ENCODE results near the gene TRAPPC2B.
A peak's percentile ranks its signal among the peaks of the same experiment; 100 is the strongest.
"Not testable (repeated sequence)": the region's sequence is repeated elsewhere in the genome, so short reads cannot be mapped to it uniquely, and the experiment has no call there.

The TRAPPC2B gene

DNA sequence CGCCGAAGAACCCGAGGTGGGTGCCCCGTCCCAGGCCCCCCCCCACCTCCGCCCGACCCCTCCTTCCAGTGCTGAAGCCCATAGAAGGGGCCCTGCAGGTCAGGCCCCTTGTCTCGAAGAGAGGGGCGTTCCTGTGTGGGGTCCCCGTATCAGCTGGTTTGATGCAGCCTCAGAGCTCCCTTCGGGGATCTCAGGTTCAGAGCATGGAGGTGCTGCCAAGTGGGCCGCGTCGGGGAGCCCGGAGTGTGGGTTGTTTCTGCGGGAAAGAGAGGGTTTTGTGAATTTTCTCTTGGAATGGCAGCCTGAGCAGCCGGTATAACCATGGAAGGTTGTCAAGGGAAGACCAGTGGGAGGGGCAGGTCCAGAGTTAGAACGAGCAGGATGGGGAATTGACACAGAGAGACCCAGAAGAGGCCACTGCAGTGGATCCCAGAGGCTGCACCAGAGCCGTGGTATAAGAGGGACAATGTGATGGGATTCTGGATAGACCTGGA, 384 bp downstream of the TRAPPC2B start:
- Histone ChIP-seq H3K9me3 (ENCODE audit: control insufficient read depth, low read length) (no peaks in the 10 kb centered on the region), H3K36me3 (ENCODE audit: control insufficient read depth, insufficient read depth, low read length) (no peaks in the 10 kb centered on the region), H3K4me1 (ENCODE audit: control insufficient read depth, insufficient read depth, low read length, poor library complexity, severe bottlenecking) (peaks cover 5% of the 10 kb centered on the region), H3K4me3 (ENCODE audit: insufficient read depth, low read depth, low read length, poor library complexity, severe bottlenecking) (peak overlapping the region; percentile 66), H3K27ac (ENCODE audit: insufficient read depth, low read length, poor library complexity, severe bottlenecking) (peak overlapping the region; percentile 80), H3K27me3 (replicated peaks; ENCODE audit: control insufficient read depth, insufficient read depth, low read length, poor library complexity, severe bottlenecking) (no peaks in the 10 kb centered on the region)
- no peak for DNase-seq

DNA sequence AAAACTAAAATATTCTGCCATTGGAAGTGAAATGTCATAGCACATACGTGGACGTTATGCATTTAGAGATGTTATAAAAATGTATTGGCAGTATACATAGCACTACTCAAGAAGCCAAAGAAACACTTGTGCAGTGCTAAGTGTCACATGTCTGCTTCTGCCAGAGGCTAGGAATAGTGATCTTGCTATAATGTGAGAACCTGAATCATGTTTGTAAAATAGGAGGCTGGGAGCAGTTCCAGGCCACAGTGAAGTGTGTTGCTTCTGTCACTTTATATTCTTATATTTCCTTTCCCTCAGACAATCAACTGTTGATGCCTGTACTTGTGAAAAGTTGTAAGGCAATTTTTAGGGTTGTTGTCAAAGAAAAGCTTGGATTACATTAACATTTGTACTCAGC, 3.4 kb downstream of the TRAPPC2B start:
- H3K9me3 ChIP-seq (ENCODE audit: control insufficient read depth, low read length): no peaks in the 10 kb centered on the region
- H3K27ac ChIP-seq (ENCODE audit: insufficient read depth, low read length, poor library complexity, severe bottlenecking): no peak overlapping the region
- DNase-seq: no peak
- H3K27me3 ChIP-seq (replicated peaks; ENCODE audit: control insufficient read depth, insufficient read depth, low read length, poor library complexity, severe bottlenecking): no peaks in the 10 kb centered on the region
- H3K4me1 ChIP-seq (ENCODE audit: control insufficient read depth, insufficient read depth, low read length, poor library complexity, severe bottlenecking): peaks cover 5% of the 10 kb centered on the region
- no peak overlapping the region for H3K4me3 ChIP-seq (ENCODE audit: insufficient read depth, low read depth, low read length, poor library complexity, severe bottlenecking)
- H3K36me3 ChIP-seq (ENCODE audit: control insufficient read depth, insufficient read depth, low read length): peaks cover under 1% of the 10 kb centered on the region

DNA sequence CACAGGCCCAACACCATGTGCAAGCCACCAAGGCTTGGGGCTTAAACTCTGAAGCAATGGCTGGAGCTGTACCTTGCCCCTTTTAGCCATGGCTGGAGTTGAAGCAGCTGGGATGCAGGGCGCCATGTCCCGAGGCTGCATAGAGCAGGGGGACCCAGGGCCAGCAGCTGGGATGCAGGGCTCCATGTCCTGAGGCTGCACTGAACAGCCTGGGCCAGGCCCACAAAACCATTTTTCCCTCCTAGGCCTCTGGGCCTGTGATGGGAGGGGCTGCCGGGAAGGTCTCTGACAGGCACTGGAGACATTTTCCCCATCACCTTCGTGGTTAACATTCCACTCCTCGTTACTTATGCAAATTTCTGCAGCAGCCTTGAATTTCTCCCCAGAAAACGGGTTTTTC, 10.8 kb downstream of the TRAPPC2B start:
- H3K4me3 ChIP-seq (ENCODE audit: insufficient read depth, low read depth, low read length, poor library complexity, severe bottlenecking): no peak overlapping the region
- peaks cover 15% of the 10 kb centered on the region for H3K9me3 ChIP-seq (ENCODE audit: control insufficient read depth, low read length)
- no peak for DNase-seq
- H3K27me3 ChIP-seq (replicated peaks; ENCODE audit: control insufficient read depth, insufficient read depth, low read length, poor library complexity, severe bottlenecking): no peaks in the 10 kb centered on the region
- peaks cover 17% of the 10 kb centered on the region for H3K36me3 ChIP-seq (ENCODE audit: control insufficient read depth, insufficient read depth, low read length)
- H3K4me1 ChIP-seq (ENCODE audit: control insufficient read depth, insufficient read depth, low read length, poor library complexity, severe bottlenecking): no peaks in the 10 kb centered on the region
- H3K27ac ChIP-seq (ENCODE audit: insufficient read depth, low read length, poor library complexity, severe bottlenecking): no peak overlapping the region

DNA sequence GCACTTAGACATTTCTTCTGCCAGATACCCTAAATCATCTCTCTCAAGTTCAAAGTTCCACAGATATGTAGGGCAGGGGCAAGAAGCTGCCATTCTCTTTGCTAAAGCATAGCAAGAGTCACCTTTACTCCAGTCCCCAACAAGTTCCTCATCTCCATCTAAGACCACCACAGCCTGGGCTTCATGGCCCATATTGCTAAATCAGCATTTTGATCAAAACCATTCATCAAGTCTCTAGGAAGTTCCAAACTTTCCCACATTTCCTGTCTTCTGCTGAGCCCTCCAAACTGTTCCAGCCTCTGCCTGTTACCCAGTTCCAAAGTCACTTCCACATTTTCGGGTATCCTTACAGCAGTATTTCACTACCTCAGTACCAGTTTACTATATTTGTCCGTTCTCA, 11.3 kb downstream of the TRAPPC2B start:
- not testable (repeated sequence) for H3K27ac ChIP-seq (ENCODE audit: insufficient read depth, low read length, poor library complexity, severe bottlenecking); H3K27me3 ChIP-seq (replicated peaks; ENCODE audit: control insufficient read depth, insufficient read depth, low read length, poor library complexity, severe bottlenecking); H3K4me3 ChIP-seq (ENCODE audit: insufficient read depth, low read depth, low read length, poor library complexity, severe bottlenecking); DNase-seq; H3K4me1 ChIP-seq (ENCODE audit: control insufficient read depth, insufficient read depth, low read length, poor library complexity, severe bottlenecking)
- Histone ChIP-seq H3K36me3 (ENCODE audit: control insufficient read depth, insufficient read depth, low read length) (peaks cover 17% of the 10 kb centered on the region), H3K9me3 (ENCODE audit: control insufficient read depth, low read length) (peaks cover 16% of the 10 kb centered on the region)

DNA sequence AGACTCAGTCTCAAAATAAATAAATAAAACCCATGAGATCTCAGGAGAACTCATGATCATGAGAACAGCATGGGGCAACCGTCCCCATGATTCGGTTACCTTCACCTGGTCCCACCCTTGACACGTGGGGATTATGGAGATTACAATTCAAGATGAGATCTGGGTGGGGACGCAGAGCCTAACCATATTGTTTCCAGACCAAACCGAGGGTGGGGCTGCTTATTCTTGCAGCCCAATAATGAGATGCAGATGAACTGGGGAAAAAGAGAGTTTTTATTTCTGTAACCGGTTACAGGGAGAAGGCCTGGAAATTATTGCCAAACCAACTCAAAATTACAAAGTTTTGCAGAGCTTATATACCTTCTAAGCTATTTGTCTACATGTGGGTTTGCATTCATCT, 12.8 kb downstream of the TRAPPC2B start:
- Histone ChIP-seq H3K27ac (ENCODE audit: insufficient read depth, low read length, poor library complexity, severe bottlenecking) (no peak overlapping the region), H3K27me3 (replicated peaks; ENCODE audit: control insufficient read depth, insufficient read depth, low read length, poor library complexity, severe bottlenecking) (no peaks in the 10 kb centered on the region), H3K4me1 (ENCODE audit: control insufficient read depth, insufficient read depth, low read length, poor library complexity, severe bottlenecking) (no peaks in the 10 kb centered on the region), H3K9me3 (ENCODE audit: control insufficient read depth, low read length) (peaks cover 16% of the 10 kb centered on the region), H3K36me3 (ENCODE audit: control insufficient read depth, insufficient read depth, low read length) (peaks cover 17% of the 10 kb centered on the region), H3K4me3 (ENCODE audit: insufficient read depth, low read depth, low read length, poor library complexity, severe bottlenecking) (no peak overlapping the region)
- no peak for DNase-seq

DNA sequence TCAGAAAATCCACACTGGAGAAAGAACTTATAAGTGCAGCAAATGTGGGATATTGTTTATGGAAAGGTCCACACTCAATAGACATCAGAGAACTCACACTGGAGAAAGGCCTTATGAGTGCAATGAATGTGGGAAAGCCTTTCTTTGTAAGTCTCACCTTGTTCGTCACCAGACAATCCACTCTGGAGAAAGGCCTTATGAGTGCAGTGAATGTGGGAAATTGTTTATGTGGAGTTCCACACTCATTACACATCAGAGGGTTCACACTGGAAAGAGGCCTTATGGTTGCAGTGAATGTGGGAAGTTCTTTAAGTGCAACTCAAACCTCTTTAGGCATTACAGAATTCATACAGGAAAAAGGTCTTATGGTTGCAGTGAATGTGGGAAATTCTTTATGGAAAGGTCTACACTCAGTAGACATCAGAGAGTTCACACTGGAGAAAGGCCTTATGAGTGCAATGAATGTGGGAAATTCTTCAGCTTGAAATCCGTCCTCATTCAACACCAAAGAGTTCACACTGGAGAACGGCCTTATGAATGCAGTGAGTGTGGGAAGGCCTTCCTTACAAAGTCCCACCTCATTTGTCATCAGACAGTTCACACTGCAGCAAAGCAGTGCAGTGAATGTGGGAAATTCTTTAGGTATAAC, 14.3 kb downstream of the TRAPPC2B start:
- Histone ChIP-seq H3K36me3 (ENCODE audit: control insufficient read depth, insufficient read depth, low read length) (peaks cover 8% of the 10 kb centered on the region), H3K27ac (ENCODE audit: insufficient read depth, low read length, poor library complexity, severe bottlenecking) (no peak overlapping the region), H3K27me3 (replicated peaks; ENCODE audit: control insufficient read depth, insufficient read depth, low read length, poor library complexity, severe bottlenecking) (no peaks in the 10 kb centered on the region), H3K9me3 (ENCODE audit: control insufficient read depth, low read length) (peaks cover 16% of the 10 kb centered on the region), H3K4me3 (ENCODE audit: insufficient read depth, low read depth, low read length, poor library complexity, severe bottlenecking) (no peak overlapping the region), H3K4me1 (ENCODE audit: control insufficient read depth, insufficient read depth, low read length, poor library complexity, severe bottlenecking) (no peaks in the 10 kb centered on the region)
- no peak for DNase-seq

DNA sequence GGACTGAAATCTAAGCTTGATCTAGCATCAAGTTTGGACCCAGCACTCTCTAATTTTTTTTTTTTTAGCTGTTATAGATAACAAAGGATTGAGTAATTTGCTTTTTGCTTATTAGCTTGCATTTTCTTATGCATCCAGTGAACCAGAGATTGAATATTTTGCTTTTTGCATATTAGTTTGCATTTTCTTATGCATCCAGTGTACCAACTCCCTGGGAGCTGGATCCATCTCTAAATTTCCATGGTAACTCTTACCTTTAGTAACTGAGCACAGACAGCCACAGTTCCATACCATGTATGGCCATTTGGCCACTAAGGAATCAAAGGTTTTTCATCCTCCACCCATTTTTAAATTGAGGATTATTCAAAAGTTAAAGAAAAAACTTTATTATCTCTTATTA, 17.6 kb downstream of the TRAPPC2B start:
- Histone ChIP-seq H3K27ac (ENCODE audit: insufficient read depth, low read length, poor library complexity, severe bottlenecking) (no peak overlapping the region), H3K4me3 (ENCODE audit: insufficient read depth, low read depth, low read length, poor library complexity, severe bottlenecking) (no peak overlapping the region), H3K27me3 (replicated peaks; ENCODE audit: control insufficient read depth, insufficient read depth, low read length, poor library complexity, severe bottlenecking) (no peaks in the 10 kb centered on the region), H3K36me3 (ENCODE audit: control insufficient read depth, insufficient read depth, low read length) (peaks cover 5% of the 10 kb centered on the region), H3K4me1 (ENCODE audit: control insufficient read depth, insufficient read depth, low read length, poor library complexity, severe bottlenecking) (no peaks in the 10 kb centered on the region), H3K9me3 (ENCODE audit: control insufficient read depth, low read length) (peaks cover 16% of the 10 kb centered on the region)
- no peak for DNase-seq

DNA sequence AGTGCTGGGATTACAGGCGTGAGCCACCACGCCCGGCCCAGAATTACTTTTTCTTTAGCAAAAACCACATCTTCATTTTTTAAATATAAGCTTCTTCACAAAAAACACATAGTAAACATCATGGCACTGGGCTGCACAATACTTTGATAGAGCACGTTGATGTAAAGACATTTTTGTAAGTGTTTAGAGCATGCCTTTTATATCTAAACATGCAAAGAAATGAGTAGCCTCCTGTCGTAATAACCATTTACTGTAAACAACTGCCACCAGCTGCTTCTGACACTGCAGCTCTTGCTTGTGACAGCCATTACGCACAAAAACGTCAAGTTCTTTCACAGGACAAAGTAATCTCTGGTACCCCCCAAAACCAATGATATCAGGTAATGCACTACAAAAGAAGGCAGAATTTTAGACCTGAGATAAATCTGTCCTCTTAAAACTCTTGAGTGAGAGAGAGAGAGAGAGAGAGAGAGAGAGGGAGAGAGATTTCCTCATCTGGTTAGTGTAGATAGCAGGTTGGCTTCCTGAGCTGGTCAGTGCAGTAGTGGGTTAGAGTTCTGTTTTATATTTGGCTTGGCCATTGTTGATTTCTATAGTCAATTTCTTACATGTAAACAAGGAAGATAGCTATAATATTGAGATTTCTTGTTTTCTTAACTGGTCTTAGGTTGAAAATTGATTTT, 19.6 kb downstream of the TRAPPC2B start:
- no peak overlapping the region for H3K27ac ChIP-seq (ENCODE audit: insufficient read depth, low read length, poor library complexity, severe bottlenecking)
- no peaks in the 10 kb centered on the region for H3K27me3 ChIP-seq (replicated peaks; ENCODE audit: control insufficient read depth, insufficient read depth, low read length, poor library complexity, severe bottlenecking)
- no peaks in the 10 kb centered on the region for H3K36me3 ChIP-seq (ENCODE audit: control insufficient read depth, insufficient read depth, low read length)
- no peaks in the 10 kb centered on the region for H3K4me1 ChIP-seq (ENCODE audit: control insufficient read depth, insufficient read depth, low read length, poor library complexity, severe bottlenecking)
- no peak for DNase-seq
- no peak overlapping the region for H3K4me3 ChIP-seq (ENCODE audit: insufficient read depth, low read depth, low read length, poor library complexity, severe bottlenecking)
- H3K9me3 ChIP-seq (ENCODE audit: control insufficient read depth, low read length): peaks cover 8% of the 10 kb centered on the region

DNA sequence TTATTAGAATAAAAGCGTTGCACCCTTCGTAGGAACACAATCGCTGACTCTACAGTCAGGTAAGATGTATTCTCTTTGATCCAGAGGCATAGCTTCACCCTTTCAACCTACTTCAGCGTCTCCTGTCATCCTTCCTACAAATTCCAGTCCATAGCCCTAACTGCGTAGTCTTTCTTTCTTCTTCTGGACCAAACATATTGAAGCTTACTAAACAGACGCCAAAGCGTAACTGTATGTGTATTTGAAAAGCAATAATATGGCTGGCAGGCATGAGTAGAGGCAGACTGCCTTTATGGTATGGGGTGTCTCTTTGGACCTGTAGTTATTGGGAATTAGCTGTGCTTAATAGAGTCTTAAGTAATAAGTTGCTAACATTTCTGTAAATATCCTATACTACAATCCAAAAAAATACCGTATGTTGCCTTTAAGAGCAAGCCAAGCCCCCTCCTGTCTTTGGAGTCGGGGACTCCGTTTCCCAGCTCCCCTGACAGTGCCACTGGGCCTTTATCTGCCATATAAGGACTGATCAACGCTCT, 25.9 kb downstream of the TRAPPC2B start:
- Histone ChIP-seq H3K4me3 (ENCODE audit: insufficient read depth, low read depth, low read length, poor library complexity, severe bottlenecking) (peak overlapping the region; percentile 81), H3K36me3 (ENCODE audit: control insufficient read depth, insufficient read depth, low read length) (peaks cover 16% of the 10 kb centered on the region), H3K27me3 (replicated peaks; ENCODE audit: control insufficient read depth, insufficient read depth, low read length, poor library complexity, severe bottlenecking) (no peaks in the 10 kb centered on the region), H3K27ac (ENCODE audit: insufficient read depth, low read length, poor library complexity, severe bottlenecking) (peak overlapping the region; percentile 82), H3K9me3 (ENCODE audit: control insufficient read depth, low read length) (no peaks in the 10 kb centered on the region), H3K4me1 (ENCODE audit: control insufficient read depth, insufficient read depth, low read length, poor library complexity, severe bottlenecking) (peaks cover 10% of the 10 kb centered on the region)
- DNase-seq: no peak
